Activated CD4-positive, alpha-beta T cell treated with anti-CD3 and anti-CD28 coated beads, Interleukin-10, Interleukin-2, amounts not matched to agents 100 ng/mL and 50 ng/mL, durations not matched to agents 16 hours and 8 hours (primary cell): Measurements from ENCODE around the gene SIM2.

Source experiments
- DNase-seq: peaks from one replicate; pipeline ENCODE4 v3.0.0-alpha.2; 2020

The SIM2 gene

DNA sequence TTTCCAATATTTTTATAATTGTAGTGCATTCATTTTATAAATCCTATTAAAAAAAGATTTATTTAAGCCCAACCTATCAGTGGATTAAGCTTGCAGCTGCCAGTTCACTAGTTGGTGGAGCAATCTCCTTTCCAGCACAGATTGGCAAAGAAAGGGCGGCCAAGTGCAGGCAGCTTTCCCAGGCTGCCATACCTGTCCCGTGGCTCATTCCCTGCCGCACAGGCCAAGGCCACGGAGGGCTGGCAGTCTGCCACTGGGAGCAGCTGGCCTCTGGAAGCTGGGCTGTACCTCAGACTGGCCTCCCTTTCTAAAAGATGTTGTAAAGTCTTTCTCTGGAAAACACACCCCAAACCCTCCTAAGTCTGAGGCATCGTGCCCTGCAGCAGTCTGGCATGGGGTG, 74.2 kb downstream of the SIM2 start:
- DNase-seq: no peak

DNA sequence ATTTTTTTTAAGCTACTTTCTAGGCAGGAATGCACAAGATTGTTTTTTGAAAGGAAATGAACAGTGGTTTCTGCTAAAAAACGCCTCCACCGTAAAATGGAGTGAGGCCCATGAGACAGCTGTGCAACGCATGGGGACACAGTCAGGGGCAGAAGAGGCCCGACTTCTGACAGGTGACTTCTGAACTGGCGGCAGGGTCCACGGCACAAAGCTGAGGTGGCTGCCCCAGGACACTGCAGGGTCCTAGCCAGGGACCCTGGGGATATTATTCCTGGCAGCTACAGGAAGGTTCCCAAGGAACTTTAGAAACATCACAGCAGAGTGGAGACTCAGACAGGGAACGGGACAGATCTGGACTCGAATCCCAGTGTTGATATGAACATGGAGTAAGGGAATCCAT, 75.1 kb downstream of the SIM2 start:
- DNase-seq: no peak

DNA sequence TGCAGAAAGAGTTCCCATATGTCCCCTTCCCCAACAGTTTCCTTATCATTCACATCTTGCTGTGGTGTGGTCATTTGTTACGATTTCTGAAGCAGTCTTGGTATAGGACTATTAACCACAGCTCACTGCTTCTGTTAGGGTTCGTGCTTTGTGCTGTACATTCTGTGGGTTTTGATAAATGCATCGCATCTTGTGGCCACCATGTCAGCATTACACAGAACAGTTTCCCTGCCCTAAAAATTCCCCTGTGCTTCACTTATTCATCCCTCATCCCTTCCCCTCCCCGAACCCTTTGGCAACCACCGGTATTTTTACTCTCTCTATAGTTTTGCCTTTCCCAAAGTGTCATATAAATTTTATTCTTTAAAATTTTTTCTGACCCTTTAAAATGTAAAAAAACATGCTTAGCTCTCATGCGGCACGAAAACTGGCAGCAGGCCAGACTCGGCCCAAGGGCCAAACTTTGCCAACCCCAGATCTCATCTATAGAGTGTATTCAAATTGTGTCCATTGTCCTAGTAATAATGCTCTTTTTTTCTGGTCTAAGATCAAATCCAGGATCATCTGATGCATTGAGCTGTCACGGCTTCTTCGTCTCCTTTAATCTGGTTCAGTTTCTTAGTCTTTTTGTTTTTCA, 78.2 kb downstream of the SIM2 start:
- no peak for DNase-seq

- DNase-seq: no peak
Measured at GRCh38 chr21:36780861-36781260, 81.9 kb downstream of the SIM2 start.

GRCh38 chr21:36783612-36784374, 84.9 kb downstream of the SIM2 start:
- no peak for DNase-seq

- no peak for DNase-seq
Measured at GRCh38 chr21:36784947-36785346, 86.0 kb downstream of the SIM2 start.

- DNase-seq: no peak
Measured at GRCh38 chr21:36785615-36786014, 86.7 kb downstream of the SIM2 start.

GRCh38 chr21:36786186-36786585, 87.3 kb downstream of the SIM2 start:
- no peak for DNase-seq

DNA sequence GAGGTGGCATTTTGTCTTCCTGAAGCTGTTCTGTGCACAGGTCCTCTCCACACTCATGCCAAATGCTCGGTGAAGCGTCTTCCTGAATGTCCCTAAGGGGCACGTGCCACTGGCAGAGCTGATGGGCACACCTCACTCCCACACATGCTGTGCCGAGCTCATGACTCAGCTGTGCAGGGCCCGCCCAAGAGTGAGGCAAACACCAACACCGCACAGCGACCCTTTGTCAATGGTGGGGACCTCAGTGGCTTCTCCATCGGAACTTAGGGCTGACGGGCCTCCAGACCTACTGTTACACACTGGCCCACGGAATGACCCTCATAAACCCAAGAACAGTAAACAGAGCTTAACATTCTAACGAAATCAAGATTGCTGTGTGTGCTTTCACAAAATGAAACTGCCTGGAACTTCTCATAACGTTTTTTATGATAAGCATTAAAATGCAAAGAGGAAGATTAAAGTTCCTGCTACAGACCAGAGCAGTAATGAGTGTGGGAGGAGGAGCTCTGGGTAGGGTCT, 89.3 kb downstream of the SIM2 start:
- DNase-seq: no peak

DNA sequence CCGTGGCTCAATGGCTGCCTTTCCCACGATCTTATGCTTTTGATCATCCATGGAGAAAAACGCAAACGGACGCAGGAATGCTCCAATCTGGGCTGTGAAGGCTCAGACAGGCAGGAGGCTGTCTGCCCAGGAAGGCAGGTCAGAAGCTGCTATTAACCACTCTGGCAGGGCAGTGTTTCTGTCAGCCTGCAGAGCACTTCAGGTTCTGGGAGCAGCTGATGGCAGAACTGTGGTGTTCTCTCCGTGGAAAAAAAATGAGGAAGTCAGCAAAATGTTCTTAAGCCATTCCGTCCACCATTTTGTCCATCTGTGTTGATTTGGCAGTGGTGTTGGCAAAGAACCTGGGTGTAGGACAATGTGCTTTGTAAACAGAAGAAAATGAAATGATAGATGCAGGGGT, 91.7 kb downstream of the SIM2 start:
- DNase-seq: no peak

DNA sequence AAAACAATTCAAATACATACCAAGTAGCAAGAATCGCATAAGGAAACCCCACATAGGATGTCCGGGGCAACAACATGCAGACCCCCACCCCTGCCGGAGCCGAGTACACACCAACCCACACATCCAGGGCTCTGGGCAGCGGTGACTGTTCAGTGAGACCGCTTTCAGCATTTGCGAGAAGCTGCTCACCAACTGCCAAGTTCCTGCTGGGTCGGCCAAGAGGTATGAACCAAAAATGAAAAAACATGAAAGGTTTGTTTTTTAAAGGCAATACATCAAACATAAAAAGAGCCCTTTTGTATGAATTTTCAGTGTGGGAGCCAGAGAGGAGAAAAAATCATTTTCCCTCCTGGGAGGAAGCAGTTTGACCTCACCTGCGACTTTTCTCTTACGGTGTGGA, 92.3 kb downstream of the SIM2 start:
- no peak for DNase-seq

GRCh38 chr21:36791695-36792470, 93.0 kb downstream of the SIM2 start:
- no peak for DNase-seq

DNA sequence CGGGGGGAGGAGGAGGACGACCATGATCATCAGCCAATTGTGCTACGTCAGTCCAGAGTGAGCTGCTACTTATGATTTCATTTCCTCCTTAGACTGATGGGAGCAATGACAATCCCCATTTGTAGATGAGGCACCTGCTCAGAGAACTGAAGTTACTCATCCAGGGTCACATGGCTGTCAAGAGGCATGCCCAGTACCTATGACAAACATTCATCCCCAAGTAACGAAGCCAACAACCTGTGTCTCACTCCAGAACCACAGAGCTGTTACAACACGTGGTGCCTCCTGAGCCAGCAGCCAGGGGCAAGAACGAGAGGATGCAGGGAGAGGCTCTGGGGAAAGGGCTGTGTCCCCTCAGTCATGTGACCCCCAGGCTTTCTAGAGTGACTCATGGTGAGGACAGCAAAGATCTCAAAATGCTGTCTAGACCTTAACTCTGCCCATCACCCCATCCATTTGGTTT, 93.6 kb downstream of the SIM2 start:
- peak; percentile 5 for DNase-seq

GRCh38 chr21:36796070-36796469, 97.2 kb downstream of the SIM2 start:
- DNase-seq: no peak

DNA sequence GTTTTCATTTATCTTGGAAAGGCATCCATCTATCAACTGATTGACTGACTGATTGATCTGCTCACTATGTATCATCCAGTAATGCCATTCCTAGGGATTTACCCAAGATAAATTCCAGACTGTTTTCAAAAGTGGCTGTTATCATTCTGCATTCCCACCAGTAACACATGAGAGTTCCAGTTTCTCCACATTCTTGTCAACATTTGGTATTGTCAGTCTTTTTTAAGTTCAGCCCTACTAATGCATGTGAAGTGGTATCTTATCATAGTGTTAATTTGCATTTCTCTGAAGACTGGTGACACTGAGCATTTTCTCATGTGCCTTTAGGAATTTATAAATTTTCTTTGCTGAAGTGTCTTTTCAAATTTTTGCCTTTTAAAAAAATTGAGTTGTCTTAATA, 99.6 kb downstream of the SIM2 start:
- DNase-seq: no peak
